Endodermal cell (in vitro differentiated cells): ENCODE data around the gene C1QTNF12. TPM values are rescaled to one million over a fixed set of nuclear protein-coding genes. Genes with fewer than 3 reads are reported as not detected.
"Not testable (repeated sequence)": the region's sequence is repeated elsewhere in the genome, so short reads cannot be mapped to it uniquely, and the experiment has no call there.

Experiments
- DNase-seq: peaks from one replicate; pipeline ENCODE4 v3.0.0-alpha.2; 2017
- H3K27ac ChIP-seq: 2 replicates; pipeline ENCODE4 v1.5.1; 2013; ENCODE audit warnings: mild to moderate bottlenecking, low read depth, low read length, moderate library complexity
- H3K27me3 ChIP-seq: 2 replicates; pipeline ENCODE4 v1.6.1; 2013; ENCODE audit warnings: mild to moderate bottlenecking, low read length, moderate library complexity; ENCODE audit not compliant: insufficient read depth, control insufficient read depth, poor library complexity, severe bottlenecking
- H3K36me3 ChIP-seq: 2 replicates; pipeline ENCODE4 v1.7.0; 2013; ENCODE audit warnings: mild to moderate bottlenecking, low read length, moderate library complexity; ENCODE audit not compliant: control insufficient read depth, insufficient read depth
- H3K4me1 ChIP-seq: one replicate; pipeline ENCODE4 v1.7.0; 2013; ENCODE audit warnings: low read length; ENCODE audit not compliant: control insufficient read depth, insufficient read depth
- H3K4me3 ChIP-seq: 2 replicates; pipeline ENCODE4 v1.5.1; 2013; ENCODE audit warnings: mild to moderate bottlenecking, low read length, moderate library complexity
- H3K9ac ChIP-seq: 2 replicates; pipeline ENCODE4 v1.6.1; 2013; ENCODE audit warnings: mild to moderate bottlenecking, low read length, moderate library complexity; ENCODE audit not compliant: poor library complexity, severe bottlenecking; ENCODE audit errors: extremely low read depth
- H3K9me3 ChIP-seq: 2 replicates; pipeline ENCODE4 v1.6.1; 2013; ENCODE audit warnings: mild to moderate bottlenecking, low read length, moderate library complexity; ENCODE audit not compliant: control insufficient read depth
- H3K27ac Mint-ChIP-seq: 2 replicates; pipeline ENCODE4 v1.8.0; 2020; ENCODE audit warnings: mixed read lengths
- H3K27me3 Mint-ChIP-seq: 2 replicates; pipeline ENCODE4 v1.8.0; 2021; ENCODE audit warnings: mild to moderate bottlenecking, mixed read lengths; ENCODE audit not compliant: insufficient read depth
- H3K36me3 Mint-ChIP-seq: 2 replicates; pipeline ENCODE4 v1.8.0; 2020; ENCODE audit warnings: low read depth, mixed read lengths
- H3K4me1 Mint-ChIP-seq: 2 replicates; pipeline ENCODE4 v1.8.0; 2020; ENCODE audit warnings: mixed read lengths
- H3K4me3 Mint-ChIP-seq: 2 replicates; pipeline ENCODE4 v1.8.0; 2020; ENCODE audit warnings: mild to moderate bottlenecking, moderate library complexity, mixed read lengths
- H3K9me3 Mint-ChIP-seq: 2 replicates; pipeline ENCODE4 v1.8.0; 2020; ENCODE audit warnings: mild to moderate bottlenecking, mixed read lengths
- CTCF ChIP-seq: fragments of 200-600 bp; sonication (generic); conservative IDR thresholded peaks from 2 replicates; pipeline ENCODE4 v1.5.0; 2021; ENCODE audit warnings: antibody characterized with exemption, mild to moderate bottlenecking
- whole genome bisulfite sequencing, 2 experiments: methylation state at CpG; one replicate each; pipeline versions ENCODE4 v1.1.5 to v1.1.7; 2013; ENCODE audit warnings: missing lambda C conversion rate in 2 of 2, mixed read lengths in 1 of 2; ENCODE audit not compliant: insufficient coverage in 1 of 2, insufficient read length in 1 of 2; 5-methylcytosine and 5-hydroxymethylcytosine counted together
- microRNA-seq: library from miRNA; unstranded; fragments of <30 nt; microRNA quantifications from one replicate; pipeline ENCODE4 v1.2.0, GENCODE V29; 2020; ENCODE audit warnings: borderline microRNAs expressed
- total RNA-seq, 2 donors: library from RNA; stranded (reverse); fragmentation: NEBNext Ultra II Directional in 1 of 2; extraction: Animal tissue kit (Norgen Biotek cat#: 25700) in 1 of 2; gene quantifications; 2 replicates in 1 of 2; 3 replicates in 1 of 2; pipeline ENCODE4 v1.2.1, GENCODE V29; 2021

The C1QTNF12 gene
- total RNA-seq, 2 donors from 2014 or later: 8.1 to 13.5 TPM

- Histone ChIP-seq H3K4me1 (no peaks in the 10 kb centered on the region), H3K27ac (no peak overlapping the region), H3K9ac (no peak overlapping the region), H3K27me3 (peaks cover 8% of the 10 kb centered on the region), H3K9me3 (peaks cover 19% of the 10 kb centered on the region), H3K4me3 (no peak overlapping the region), H3K36me3 (no peaks in the 10 kb centered on the region)
- Mint-ChIP-seq H3K4me1 (no peaks in the 10 kb centered on the region), H3K9me3 (peaks cover 24% of the 10 kb centered on the region), H3K27ac (no peak overlapping the region), H3K36me3 (no peaks in the 10 kb centered on the region), H3K27me3 (peaks cover 17% of the 10 kb centered on the region), H3K4me3 (no peak overlapping the region)
- no peak for TF ChIP-seq CTCF
- WGBS, 2 experiments: 83 to 86% methylated on average over 9 to 13 of the region's 13 CpGs
- peak; percentile 44 for DNase-seq
These were observed 49.9 kb downstream of the C1QTNF12 start for GRCh38 chr1:1196431-1197187.

DNA sequence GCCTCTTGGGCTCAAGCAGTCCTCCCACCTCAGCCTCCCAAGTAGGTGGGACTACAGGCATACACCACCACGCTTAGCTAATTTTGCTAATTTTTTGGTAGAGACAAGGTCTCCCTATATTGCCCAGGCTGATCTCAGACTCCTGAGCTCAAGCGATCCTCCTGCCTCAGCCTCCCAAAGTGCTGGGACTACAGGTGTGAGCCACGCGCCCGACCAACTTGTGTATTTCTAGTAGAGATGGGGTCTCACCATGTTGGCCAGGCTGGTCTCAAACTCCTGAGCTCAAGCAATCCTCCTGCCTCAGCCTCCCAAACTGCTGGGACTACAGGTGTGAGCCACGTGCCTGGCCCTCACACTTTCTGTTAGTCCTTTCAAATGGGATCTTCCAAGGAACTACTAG lies 50.8 kb downstream of the C1QTNF12 start:
- not testable (repeated sequence) for H3K27ac ChIP-seq, H3K9ac ChIP-seq, H3K4me3 ChIP-seq, H3K27ac Mint-ChIP-seq, H3K36me3 ChIP-seq, H3K4me3 Mint-ChIP-seq, DNase-seq, H3K27me3 ChIP-seq, H3K4me1 Mint-ChIP-seq, H3K4me1 ChIP-seq, H3K36me3 Mint-ChIP-seq
- H3K27me3 Mint-ChIP-seq: peaks cover 17% of the 10 kb centered on the region
- 82 to 95% methylated on average over 6 of the region's 6 CpGs for WGBS, 2 experiments
- H3K9me3 ChIP-seq: peaks cover 27% of the 10 kb centered on the region
- H3K9me3 Mint-ChIP-seq: peaks cover 32% of the 10 kb centered on the region

- no peak for DNase-seq
- Mint-ChIP-seq H3K27ac (no peak overlapping the region), H3K9me3 (peaks cover 34% of the 10 kb centered on the region)
These were observed 51.8 kb downstream of the C1QTNF12 start for GRCh38 chr1:1194723-1195122.

More at GRCh38 chr1:1194723-1195122, 51.8 kb downstream of the C1QTNF12 start:
- Mint-ChIP-seq H3K4me3 (no peak overlapping the region), H3K4me1 (no peaks in the 10 kb centered on the region), H3K36me3 (no peaks in the 10 kb centered on the region), H3K27me3 (peaks cover 19% of the 10 kb centered on the region)
- Histone ChIP-seq H3K4me3 (no peak overlapping the region), H3K4me1 (no peaks in the 10 kb centered on the region), H3K36me3 (no peaks in the 10 kb centered on the region), H3K27me3 (no peaks in the 10 kb centered on the region), H3K27ac (no peak overlapping the region), H3K9ac (no peak overlapping the region), H3K9me3 (peaks cover 28% of the 10 kb centered on the region)
- no peak for TF ChIP-seq CTCF
- 86 to 93% methylated on average over 1 to 3 of the region's 3 CpGs for WGBS, 2 experiments

Small RNAs within 50 kb of the gene (microRNA-seq; reads per million reads assigned to microRNA genes)
- not detected for gene MIR6726

Other genes with a start within 250 kb of the C1QTNF12 start
- 10 to 100 TPM; 16.1 to 19.7 TPM for gene HES4, start 246.6 kb downstream of the C1QTNF12 start, total RNA-seq
- gene ISG15, start 233.2 kb downstream of the C1QTNF12 start, total RNA-seq: 10 to 100 TPM; 46.6 to 48.4 TPM
- gene AGRN, start 226.6 kb downstream of the C1QTNF12 start, total RNA-seq: 100 to 1,000 TPM; 269 to 288 TPM
- not detected for gene RNF223, start 172.4 kb downstream of the C1QTNF12 start, total RNA-seq
- 10 to 100 TPM; 23.1 to 29.5 TPM for gene C1orf159, start 130.6 kb downstream of the C1QTNF12 start, total RNA-seq
- gene TTLL10, start 72.8 kb downstream of the C1QTNF12 start, total RNA-seq: 1 to 10 TPM in 1 of 2 donors, under 1 TPM in 1; 0.93 to 1.2 TPM
- gene TNFRSF18, start 40.1 kb downstream of the C1QTNF12 start, total RNA-seq: 1 to 10 TPM in 1 of 2 donors, under 1 TPM in 1; 0.95 to 1.7 TPM
- gene TNFRSF4, start 32.6 kb downstream of the C1QTNF12 start, total RNA-seq: under 1 TPM in 1 of 2 donors, not detected in 1; 0.20 TPM
- gene SDF4, start 14.7 kb downstream of the C1QTNF12 start, total RNA-seq: 10 to 100 TPM; 85.9 to 95.6 TPM
- gene B3GALT6, start 14.5 kb downstream of the C1QTNF12 start, total RNA-seq: 10 to 100 TPM; 24.8 to 31.5 TPM
- gene UBE2J2, start 27.1 kb upstream of the C1QTNF12 start, total RNA-seq: 10 to 100 TPM; 69.9 to 72.7 TPM
- 1 to 10 TPM; 5.4 TPM for gene SCNN1D, start 33.7 kb upstream of the C1QTNF12 start, total RNA-seq
- 10 to 100 TPM; 36.8 to 43.5 TPM for gene ACAP3, start 61.2 kb upstream of the C1QTNF12 start, total RNA-seq
- gene PUSL1, start 61.9 kb upstream of the C1QTNF12 start, total RNA-seq: 10 to 100 TPM; 21.7 to 23.8 TPM
- 100 to 1,000 TPM; 146 to 153 TPM for gene INTS11, start 77.9 kb upstream of the C1QTNF12 start, total RNA-seq
- 10 to 100 TPM; 12.0 to 13.6 TPM for gene CPTP, start 78.1 kb upstream of the C1QTNF12 start, total RNA-seq
- gene TAS1R3, start 84.6 kb upstream of the C1QTNF12 start, total RNA-seq: under 1 TPM; 0.09 to 0.35 TPM
- 10 to 100 TPM; 71.9 to 73.3 TPM for gene DVL1, start 102.7 kb upstream of the C1QTNF12 start, total RNA-seq
- gene MXRA8, start 111.8 kb upstream of the C1QTNF12 start, total RNA-seq: 10 to 100 TPM; 28.3 to 29.2 TPM
- gene AURKAIP1, start 128.5 kb upstream of the C1QTNF12 start, total RNA-seq: 100 to 1,000 TPM; 159 to 162 TPM
- 100 to 1,000 TPM; 187 to 244 TPM for gene CCNL2, start 152.6 kb upstream of the C1QTNF12 start, total RNA-seq
- gene MRPL20, start 160.6 kb upstream of the C1QTNF12 start, total RNA-seq: 100 to 1,000 TPM; 109 to 129 TPM
- gene ANKRD65, start 174.6 kb upstream of the C1QTNF12 start, total RNA-seq: 1 to 10 TPM; 1.6 TPM
- gene VWA1, start 189.0 kb upstream of the C1QTNF12 start, total RNA-seq: 10 to 100 TPM; 12.7 to 17.4 TPM
- under 1 TPM; 0.55 TPM for gene ATAD3C, start 203.0 kb upstream of the C1QTNF12 start, total RNA-seq
- 10 to 100 TPM; 41.8 to 47.4 TPM for gene ATAD3B, start 225.0 kb upstream of the C1QTNF12 start, total RNA-seq